ENCODE data around the gene CSNK2B.

DNA sequence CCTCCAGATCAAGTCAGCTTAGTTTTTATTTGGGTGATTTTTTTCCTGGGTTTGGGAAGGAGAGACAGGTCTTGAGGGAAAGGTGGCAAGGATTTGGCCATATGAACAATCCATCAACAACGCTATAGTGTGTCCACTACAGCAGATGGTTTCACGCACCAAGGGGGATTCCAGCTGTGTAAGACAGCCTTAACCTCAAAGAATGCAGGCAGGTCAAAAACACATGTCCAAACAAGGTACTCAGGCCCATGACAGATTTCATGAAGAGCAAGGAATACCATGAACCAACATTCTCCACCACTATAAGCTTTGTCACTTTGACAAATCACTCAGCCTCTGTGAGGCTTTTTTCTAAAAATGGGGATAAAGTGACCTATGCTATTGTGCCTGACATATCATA is 48.9 kb upstream of the CSNK2B start:
- TF ChIP-seq EGR2 (tag by site-specific recombination; IDR thresholded peaks at IDR 0.05; ENCODE audit: low read depth) (no peak), TRIM28 (IDR thresholded peaks at IDR 0.05; ENCODE audit: borderline replicate concordance, low read length) (no peak), ZSCAN4 (tag by site-specific recombination; IDR thresholded peaks at IDR 0.05) (no peak), PATZ1 (tag by site-specific recombination; IDR thresholded peaks at IDR 0.05) (no peak), ZNF398 (tag by site-specific recombination; IDR thresholded peaks at IDR 0.05) (no peak), ZNF184 (tag by site-specific recombination; IDR thresholded peaks at IDR 0.05) (no peak)
- TF ChIP-seq, protein P1, sequence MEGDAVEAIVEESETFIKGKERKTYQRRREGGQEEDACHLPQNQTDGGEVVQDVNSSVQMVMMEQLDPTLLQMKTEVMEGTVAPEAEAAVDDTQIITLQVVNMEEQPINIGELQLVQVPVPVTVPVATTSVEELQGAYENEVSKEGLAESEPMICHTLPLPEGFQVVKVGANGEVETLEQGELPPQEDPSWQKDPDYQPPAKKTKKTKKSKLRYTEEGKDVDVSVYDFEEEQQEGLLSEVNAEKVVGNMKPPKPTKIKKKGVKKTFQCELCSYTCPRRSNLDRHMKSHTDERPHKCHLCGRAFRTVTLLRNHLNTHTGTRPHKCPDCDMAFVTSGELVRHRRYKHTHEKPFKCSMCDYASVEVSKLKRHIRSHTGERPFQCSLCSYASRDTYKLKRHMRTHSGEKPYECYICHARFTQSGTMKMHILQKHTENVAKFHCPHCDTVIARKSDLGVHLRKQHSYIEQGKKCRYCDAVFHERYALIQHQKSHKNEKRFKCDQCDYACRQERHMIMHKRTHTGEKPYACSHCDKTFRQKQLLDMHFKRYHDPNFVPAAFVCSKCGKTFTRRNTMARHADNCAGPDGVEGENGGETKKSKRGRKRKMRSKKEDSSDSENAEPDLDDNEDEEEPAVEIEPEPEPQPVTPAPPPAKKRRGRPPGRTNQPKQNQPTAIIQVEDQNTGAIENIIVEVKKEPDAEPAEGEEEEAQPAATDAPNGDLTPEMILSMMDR (tag by site-specific recombination; IDR thresholded peaks at IDR 0.05), result no peak
- TF ChIP-seq, protein P2, sequence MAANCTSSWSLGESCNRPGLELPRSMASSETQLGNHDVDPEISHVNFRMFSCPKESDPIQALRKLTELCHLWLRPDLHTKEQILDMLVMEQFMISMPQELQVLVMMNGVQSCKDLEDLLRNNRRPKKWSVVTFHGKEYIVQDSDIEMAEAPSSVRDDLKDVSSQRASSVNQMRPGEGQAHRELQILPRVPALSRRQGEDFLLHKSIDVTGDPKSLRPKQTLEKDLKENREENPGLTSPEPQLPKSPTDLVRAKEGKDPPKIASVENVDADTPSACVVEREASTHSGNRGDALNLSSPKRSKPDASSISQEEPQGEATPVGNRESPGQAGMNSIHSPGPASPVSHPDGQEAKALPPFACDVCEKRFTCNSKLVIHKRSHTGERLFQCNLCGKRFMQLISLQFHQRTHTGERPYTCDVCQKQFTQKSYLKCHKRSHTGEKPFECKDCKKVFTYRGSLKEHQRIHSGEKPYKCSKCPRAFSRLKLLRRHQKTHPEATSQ (tag by site-specific recombination; IDR thresholded peaks at IDR 0.05), result no peak
- TF ChIP-seq, protein P3, sequence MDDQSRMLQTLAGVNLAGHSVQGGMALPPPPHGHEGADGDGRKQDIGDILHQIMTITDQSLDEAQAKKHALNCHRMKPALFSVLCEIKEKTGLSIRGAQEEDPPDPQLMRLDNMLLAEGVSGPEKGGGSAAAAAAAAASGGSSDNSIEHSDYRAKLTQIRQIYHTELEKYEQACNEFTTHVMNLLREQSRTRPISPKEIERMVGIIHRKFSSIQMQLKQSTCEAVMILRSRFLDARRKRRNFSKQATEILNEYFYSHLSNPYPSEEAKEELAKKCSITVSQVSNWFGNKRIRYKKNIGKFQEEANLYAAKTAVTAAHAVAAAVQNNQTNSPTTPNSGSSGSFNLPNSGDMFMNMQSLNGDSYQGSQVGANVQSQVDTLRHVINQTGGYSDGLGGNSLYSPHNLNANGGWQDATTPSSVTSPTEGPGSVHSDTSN (CRISPR knock-in tag; IDR thresholded peaks at IDR 0.05), result no peak
